ENCODE data around the gene LDHAL6B.

The LDHAL6B gene

GRCh38 chr15:59178151-59178695, 28.4 kb upstream of the LDHAL6B start:
- DNase-seq: no peak

DNA sequence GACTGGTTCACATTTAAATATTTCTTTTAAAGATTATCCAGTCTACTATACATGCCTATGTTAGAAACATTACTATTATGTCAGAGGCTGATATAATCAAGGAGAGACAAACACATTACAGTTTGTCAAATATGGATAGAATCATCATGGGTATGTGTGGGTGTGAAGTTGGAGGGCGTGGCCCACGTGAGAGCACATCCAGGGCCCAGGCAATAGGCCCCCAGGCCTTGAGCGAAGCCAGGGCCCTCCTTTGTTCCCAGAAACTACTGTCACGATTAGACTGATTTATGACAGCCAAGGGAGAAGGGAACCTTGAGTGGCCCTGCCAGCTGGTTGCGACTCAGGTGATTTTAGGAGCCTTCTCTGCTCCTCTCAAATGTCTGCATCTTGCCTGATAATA, 26.9 kb upstream of the LDHAL6B start:
- no peak for DNase-seq

- no peak for DNase-seq
Measured at GRCh38 chr15:59180945-59181600, 25.6 kb upstream of the LDHAL6B start.

DNA sequence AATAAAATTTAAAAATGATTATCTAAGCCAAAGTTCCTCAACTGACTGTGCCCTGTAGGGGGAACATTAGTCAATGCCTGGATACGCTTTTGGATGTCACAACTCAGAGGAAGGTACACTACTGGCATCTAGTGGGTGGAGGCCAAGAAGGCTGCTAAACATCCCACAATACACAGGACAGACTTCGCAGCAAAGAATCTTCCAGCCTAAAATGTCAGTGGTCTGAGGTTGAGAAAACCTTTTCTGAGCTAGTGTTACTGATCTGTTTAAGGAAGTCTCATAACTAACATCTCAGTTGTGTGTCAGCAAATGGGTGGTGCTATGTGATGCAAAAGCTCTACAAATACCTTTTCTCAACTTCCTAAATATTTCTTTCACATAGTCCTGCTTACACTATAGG, 20.9 kb upstream of the LDHAL6B start:
- DNase-seq: no peak

DNA sequence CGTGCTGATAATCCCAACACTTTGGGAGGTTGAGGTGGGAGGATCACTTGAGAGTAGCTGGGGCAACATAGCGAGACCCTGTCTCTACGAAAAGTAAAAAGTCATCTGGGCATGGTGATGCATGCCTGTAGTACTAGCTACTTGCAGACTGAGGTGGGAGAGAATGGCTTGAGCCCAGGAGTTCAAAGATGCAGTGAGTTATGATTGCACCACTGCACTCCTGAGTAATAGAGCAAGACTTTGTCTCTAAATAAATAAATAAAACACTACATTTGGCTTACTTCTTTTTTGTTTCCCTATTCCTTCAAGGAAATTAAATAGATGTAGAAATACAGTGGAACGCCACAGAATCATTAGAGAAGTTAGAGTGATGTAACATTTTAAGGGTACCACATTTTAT, 20.1 kb upstream of the LDHAL6B start:
- DNase-seq: no peak

GRCh38 chr15:59189241-59189640, 17.4 kb upstream of the LDHAL6B start:
- no peak for DNase-seq

GRCh38 chr15:59190291-59190690, 16.4 kb upstream of the LDHAL6B start:
- no peak for DNase-seq

- no peak for DNase-seq
Measured at GRCh38 chr15:59191855-59192237, 14.8 kb upstream of the LDHAL6B start.

GRCh38 chr15:59194639-59195325, 11.9 kb upstream of the LDHAL6B start:
- no peak for DNase-seq

- DNase-seq: no peak
Measured at GRCh38 chr15:59196416-59196815, 10.2 kb upstream of the LDHAL6B start.

GRCh38 chr15:59197454-59197853, 9.2 kb upstream of the LDHAL6B start:
- DNase-seq: no peak

DNA sequence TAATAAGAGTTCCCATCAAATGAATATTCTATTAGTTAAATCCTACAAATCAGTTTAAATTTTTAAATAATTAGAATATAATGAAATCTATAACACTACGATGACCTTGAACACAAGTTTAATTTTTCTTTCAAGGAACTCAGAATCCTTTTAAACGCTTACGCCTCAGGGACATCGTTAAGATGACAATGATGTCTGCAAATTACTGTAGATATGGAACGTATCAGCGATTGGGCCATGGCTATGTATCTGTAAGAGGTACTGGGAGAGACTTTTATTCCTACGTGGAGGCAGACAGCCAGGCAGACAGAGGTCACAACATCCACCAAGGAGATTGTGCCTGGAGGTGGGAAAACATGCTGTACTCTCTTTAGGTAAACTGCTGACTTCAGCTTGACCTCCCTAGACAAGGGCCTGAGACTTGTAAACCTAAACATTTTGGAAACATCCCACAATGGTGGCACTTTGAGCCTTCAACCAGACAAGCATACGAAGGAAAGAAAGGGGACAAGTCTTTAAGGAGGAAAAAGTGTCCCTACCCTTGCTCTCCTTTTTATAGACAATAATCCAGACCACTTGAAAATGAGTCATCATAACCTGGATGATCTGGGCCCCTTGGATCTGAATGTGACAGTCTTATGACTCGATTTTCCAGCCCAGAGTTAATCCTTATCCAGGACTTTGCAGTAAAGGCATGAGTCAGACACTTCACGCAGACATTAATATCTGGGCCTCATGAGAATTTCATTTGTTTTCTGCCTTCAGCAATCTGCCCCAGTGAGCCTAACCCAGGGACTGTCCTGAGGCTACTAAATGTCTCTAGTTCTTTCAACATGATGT, 6.8 kb upstream of the LDHAL6B start:
- no peak for DNase-seq

DNA sequence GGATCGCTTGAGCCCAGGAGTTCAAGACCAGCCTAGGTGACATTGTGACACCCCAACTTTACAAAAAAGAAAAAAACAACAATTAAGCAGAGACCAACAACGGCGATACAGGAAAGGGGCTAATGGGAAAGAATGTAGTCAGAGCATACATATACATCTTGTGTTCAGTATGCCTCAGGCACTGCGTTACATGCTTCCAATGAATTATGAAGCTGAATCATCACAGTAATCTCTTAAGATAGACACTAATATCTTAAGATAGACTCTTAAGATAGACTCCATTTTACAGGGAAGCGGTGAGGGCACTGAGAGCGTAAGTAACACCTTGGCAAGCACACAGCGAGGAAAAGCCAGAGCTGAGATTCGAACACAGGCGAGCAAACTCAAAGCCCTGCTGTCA, 6.1 kb upstream of the LDHAL6B start:
- DNase-seq: no peak

DNA sequence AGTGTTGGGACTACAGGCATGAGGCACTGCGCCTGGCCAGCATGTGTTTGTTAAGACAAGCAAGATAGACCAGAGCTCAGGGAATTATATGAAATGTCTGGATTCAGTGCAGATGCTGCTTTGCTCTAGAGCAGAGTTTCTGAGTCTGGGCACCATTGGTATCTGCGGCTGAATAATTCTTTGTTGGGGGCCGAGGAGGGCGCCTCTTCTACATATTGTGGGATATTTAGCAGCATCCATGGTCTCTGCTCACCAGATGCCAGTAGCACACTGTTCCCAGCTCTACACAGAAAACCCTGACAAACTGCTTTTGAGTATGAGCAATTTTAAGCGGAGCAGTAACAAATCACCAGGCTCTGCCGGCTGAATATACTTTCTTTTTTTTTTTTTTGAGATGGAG, 3.6 kb upstream of the LDHAL6B start:
- no peak for DNase-seq

DNA sequence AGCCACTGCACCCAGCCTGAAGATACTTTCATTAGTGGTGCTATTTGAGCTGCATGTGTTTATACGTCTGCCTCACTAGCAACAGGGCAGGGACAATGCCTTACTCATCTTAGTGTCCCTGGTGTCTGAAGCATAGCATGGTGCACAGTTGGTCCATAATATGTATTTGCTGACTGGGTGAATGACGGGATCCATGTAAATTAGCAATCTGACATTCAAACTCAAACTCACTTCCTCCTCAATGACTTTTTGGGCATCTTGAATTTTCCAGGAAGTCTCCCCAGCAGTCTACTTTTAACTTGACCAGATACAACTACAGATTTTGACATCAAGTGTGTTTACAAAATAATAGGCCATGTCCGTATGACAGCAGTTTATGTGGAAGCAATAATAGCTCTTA, 3.0 kb upstream of the LDHAL6B start:
- no peak for DNase-seq

DNA sequence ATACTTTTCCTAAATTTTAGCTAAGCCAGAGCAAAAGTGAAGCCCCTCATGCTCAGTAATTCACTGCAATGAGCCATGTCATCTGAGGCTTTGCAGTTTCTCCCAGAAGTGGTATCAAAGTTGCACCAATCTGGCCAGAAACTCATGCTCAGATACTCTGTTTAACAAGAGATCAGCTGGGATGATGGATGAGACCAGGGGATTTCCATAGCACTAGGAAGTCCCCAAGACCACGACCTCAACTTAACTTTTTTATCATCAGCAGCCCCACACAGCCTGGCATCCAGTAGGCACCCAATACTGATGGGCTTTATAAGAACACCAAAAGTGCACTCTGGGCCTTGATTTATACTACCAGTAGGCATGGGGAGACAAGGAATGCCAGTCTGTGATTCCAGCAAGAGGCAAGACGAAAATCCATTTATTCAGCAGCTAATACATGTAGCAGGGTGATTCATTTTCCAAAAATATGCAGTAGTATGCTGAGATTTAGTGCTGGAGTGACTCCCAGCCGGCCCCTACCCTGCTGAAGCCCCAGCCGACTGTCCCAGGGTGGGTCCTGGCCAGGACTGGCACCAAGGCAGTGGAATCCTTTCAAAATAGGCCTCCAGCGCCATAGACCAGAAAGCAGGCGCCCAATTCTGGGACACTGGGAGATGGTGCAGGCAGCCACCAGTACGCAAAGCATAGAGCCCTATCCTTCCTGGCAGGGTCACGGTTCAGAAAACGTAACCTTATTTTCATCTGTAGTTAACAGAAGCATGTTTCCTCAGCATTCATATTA, 612 bp upstream of the LDHAL6B start:
- DNase-seq: no peak

- DNase-seq: no peak
Measured at GRCh38 chr15:59208613-59209249, 2.1 kb downstream of the LDHAL6B start.

- DNase-seq: no peak
Measured at GRCh38 chr15:59210186-59210585, 3.5 kb downstream of the LDHAL6B start.

- DNase-seq: no peak
Measured at GRCh38 chr15:59216911-59217310, 10.3 kb downstream of the LDHAL6B start.

DNA sequence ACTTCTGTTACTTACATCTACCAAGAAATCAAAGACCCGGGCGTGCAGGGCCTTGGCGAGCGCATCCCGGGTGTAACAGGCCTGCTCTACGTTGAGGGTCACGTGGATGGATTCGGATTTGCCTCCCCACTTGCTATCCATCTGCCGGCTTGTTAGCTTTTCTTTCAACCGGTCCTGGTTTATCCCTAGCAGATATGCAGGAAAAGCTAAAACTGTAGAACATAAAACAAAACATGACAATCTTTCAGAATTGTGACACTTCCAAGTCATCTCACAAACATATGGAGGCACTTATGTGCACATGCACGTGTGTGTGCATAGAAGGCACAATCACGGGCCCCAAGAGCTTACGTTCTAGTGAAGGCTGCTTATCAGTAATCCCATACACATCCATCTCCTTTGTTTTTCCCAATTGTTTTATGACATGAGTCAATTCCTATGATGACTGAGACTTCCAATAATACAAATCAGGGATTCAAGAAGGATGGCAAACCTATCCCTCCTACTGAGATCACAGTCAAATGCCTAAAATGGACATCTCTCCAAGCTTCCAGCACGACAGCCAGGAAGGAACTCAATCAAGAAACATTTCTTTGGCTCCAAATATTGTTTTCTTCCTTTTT, 11.3 kb downstream of the LDHAL6B start:
- DNase-seq: no peak

GRCh38 chr15:59218710-59219109, 12.1 kb downstream of the LDHAL6B start:
- no peak for DNase-seq
